ENCODE results near the gene GPR158.

- no peak for TF ChIP-seq TAF1 (IDR thresholded peaks at IDR 0.05; ENCODE audit: low read depth, low read length)
- no peak for TF ChIP-seq EP300 (IDR thresholded peaks at IDR 0.05; ENCODE audit: borderline replicate concordance in 1 of 2, low read depth in 2 of 2, low read length in 2 of 2)
Measured at GRCh38 chr10:25629333-25629732, 454.5 kb downstream of the GPR158 start.
